NCI-H1105 treated with DMSO at 0.1 percent for 48 hours (cell line): ENCODE data around the gene FMNL2.
A peak's percentile ranks its signal among the peaks of the same experiment; 100 is the strongest.

ENCODE experiments used
- DNase-seq: peaks from one replicate; lab custom pipeline; 2025; lab: John Stamatoyannopoulos, UW

The FMNL2 gene

GRCh38 chr2:152339556-152340286 is 4.7 kb downstream of the FMNL2 start:
- DNase-seq = no peak

- DNase-seq = no peak
Observed at GRCh38 chr2:152342259-152343046, 7.5 kb downstream of the FMNL2 start.

GRCh38 chr2:152343426-152343825 is 8.5 kb downstream of the FMNL2 start:
- DNase-seq = no peak

- DNase-seq = peak; percentile 43
Observed at GRCh38 chr2:152344579-152345195, 9.7 kb downstream of the FMNL2 start.

GRCh38 chr2:152347076-152347475 is 12.1 kb downstream of the FMNL2 start:
- DNase-seq = no peak

GRCh38 chr2:152348388-152348787 is 13.4 kb downstream of the FMNL2 start:
- no peak for DNase-seq

GRCh38 chr2:152349416-152349815 is 14.4 kb downstream of the FMNL2 start:
- no peak for DNase-seq

GRCh38 chr2:152350155-152350679 is 15.2 kb downstream of the FMNL2 start:
- no peak for DNase-seq

- DNase-seq = no peak
Observed at GRCh38 chr2:152352616-152353015, 17.6 kb downstream of the FMNL2 start.

GRCh38 chr2:152353364-152353763 is 18.4 kb downstream of the FMNL2 start:
- no peak for DNase-seq

GRCh38 chr2:152354069-152354755 is 19.2 kb downstream of the FMNL2 start:
- DNase-seq = no peak

GRCh38 chr2:152354909-152355308 is 19.9 kb downstream of the FMNL2 start:
- no peak for DNase-seq

- no peak for DNase-seq
Observed at GRCh38 chr2:152355409-152355831, 20.4 kb downstream of the FMNL2 start.

GRCh38 chr2:152359573-152360363 is 24.8 kb downstream of the FMNL2 start:
- DNase-seq = no peak

GRCh38 chr2:152363936-152364335 is 29.0 kb downstream of the FMNL2 start:
- DNase-seq = no peak

GRCh38 chr2:152367547-152368390 is 32.8 kb downstream of the FMNL2 start:
- DNase-seq = no peak

GRCh38 chr2:152369176-152369860 is 34.3 kb downstream of the FMNL2 start:
- DNase-seq = no peak

GRCh38 chr2:152370783-152371182 is 35.8 kb downstream of the FMNL2 start:
- no peak for DNase-seq

- DNase-seq = no peak
Observed at GRCh38 chr2:152372438-152372984, 37.5 kb downstream of the FMNL2 start.
